ENCODE results near the gene PFKL. TPM values are rescaled to one million over a fixed set of nuclear protein-coding genes. Genes with fewer than 3 reads are reported as not detected.

PFKL gene
- total RNA-seq, 3 donors from 2014 or later, result 102 to 122 (median 116) TPM

DNA sequence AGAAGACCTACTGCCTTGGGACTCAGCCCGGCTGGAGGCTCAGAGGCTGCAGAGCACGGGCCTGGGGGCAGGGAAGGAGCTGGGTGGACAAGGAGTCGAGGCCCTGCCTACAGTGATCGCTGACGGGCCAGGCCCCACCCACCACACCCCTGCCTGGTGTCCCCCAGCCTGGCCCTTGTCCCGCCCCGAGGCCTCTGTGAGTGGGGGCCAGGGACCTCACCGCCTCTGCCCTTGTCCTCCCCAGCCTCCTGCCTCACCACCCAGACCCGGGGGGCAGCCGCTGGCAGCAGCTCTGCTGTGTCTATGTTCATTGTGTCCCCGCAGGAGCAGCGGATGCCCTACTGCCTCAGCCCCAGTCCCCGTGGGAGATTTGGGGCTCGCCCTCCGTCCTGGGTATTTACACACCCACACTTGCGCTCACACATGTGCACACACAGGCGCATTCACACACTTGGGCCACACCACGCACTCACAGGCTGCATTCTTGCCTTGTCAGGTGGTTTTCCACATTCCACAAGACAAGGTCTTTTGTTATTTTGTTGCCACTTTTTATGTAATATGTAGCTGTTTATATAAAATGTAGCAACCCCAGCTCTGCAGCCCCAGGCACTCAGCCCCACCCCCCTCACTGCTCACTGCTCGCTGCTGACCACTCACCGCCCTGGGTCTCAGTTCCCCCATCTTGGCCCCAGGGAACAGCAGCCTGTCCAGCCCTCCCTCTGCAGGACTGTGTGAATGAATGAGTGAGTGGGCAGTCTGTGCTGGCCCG lies 7.3 kb downstream of the PFKL start:
- Mint-ChIP-seq H3K36me3 (ENCODE audit: insufficient read depth) (peaks cover 11% of the 10 kb centered on the region), H3K4me1 (ENCODE audit: low read depth) (peaks cover 21% of the 10 kb centered on the region), H3K4me3 (no peak overlapping the region), H3K27me3 (ENCODE audit: low read depth) (no peaks in the 10 kb centered on the region), H3K9me3 (no peaks in the 10 kb centered on the region)
- DNase-seq (no peak), ATAC-seq (no peak)

GRCh38 chr21:44310628-44311507 lies 11.0 kb downstream of the PFKL start:
- Mint-ChIP-seq H3K9me3 (no peaks in the 10 kb centered on the region), H3K4me1 (ENCODE audit: low read depth) (peaks cover 2% of the 10 kb centered on the region), H3K4me3 (no peak overlapping the region), H3K27me3 (ENCODE audit: low read depth) (no peaks in the 10 kb centered on the region), H3K36me3 (ENCODE audit: insufficient read depth) (peaks cover 11% of the 10 kb centered on the region)
- ATAC-seq (no peak), DNase-seq (no peak)

DNA sequence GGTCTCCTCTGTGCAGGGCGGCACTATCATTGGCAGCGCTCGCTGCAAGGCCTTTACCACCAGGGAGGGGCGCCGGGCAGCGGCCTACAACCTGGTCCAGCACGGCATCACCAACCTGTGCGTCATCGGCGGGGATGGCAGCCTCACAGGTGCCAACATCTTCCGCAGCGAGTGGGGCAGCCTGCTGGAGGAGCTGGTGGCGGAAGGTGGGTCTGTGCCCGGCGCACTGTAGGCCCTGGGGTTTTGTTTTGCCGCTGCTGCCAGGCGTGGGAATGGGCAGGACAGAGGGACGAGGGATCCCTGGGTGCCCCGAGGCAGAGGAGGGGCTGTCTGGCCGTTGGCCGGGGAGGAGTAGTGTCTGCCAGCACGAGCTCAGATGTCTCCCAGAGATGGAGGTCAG lies 12.2 kb downstream of the PFKL start:
- ATAC-seq (no peak), DNase-seq (no peak)
- Mint-ChIP-seq H3K4me3 (no peak overlapping the region), H3K27me3 (ENCODE audit: low read depth) (no peaks in the 10 kb centered on the region), H3K9me3 (no peaks in the 10 kb centered on the region), H3K4me1 (ENCODE audit: low read depth) (peaks cover 2% of the 10 kb centered on the region), H3K36me3 (ENCODE audit: insufficient read depth) (peaks cover 15% of the 10 kb centered on the region)

DNA sequence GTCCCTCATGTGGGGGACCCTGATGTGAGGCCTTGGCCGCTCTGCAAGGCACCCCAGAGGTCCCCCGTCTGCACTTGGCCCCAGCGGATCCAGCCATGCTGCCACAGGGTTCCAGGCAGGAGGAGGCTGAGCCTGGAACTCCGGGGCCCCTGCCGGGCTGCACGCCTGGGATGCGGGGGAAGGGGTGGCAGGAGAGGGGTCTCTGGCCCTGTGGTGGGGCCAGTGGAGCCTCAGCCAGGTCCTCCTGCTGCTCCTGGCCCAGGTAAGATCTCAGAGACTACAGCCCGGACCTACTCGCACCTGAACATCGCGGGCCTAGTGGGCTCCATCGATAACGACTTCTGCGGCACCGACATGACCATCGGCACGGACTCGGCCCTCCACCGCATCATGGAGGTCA lies 12.9 kb downstream of the PFKL start:
- Mint-ChIP-seq H3K4me1 (ENCODE audit: low read depth) (peaks cover 2% of the 10 kb centered on the region), H3K4me3 (no peak overlapping the region), H3K9me3 (no peaks in the 10 kb centered on the region), H3K36me3 (ENCODE audit: insufficient read depth) (peaks cover 15% of the 10 kb centered on the region), H3K27me3 (ENCODE audit: low read depth) (no peaks in the 10 kb centered on the region)
- DNase-seq (no peak), ATAC-seq (no peak)

GRCh38 chr21:44313451-44313850 lies 13.6 kb downstream of the PFKL start:
- peaks cover 10% of the 10 kb centered on the region for H3K36me3 Mint-ChIP-seq (ENCODE audit: insufficient read depth)
- ATAC-seq (no peak), DNase-seq (no peak)
- no peaks in the 10 kb centered on the region for H3K27me3 Mint-ChIP-seq (ENCODE audit: low read depth)
- H3K4me3 Mint-ChIP-seq, result no peak overlapping the region
- no peaks in the 10 kb centered on the region for H3K9me3 Mint-ChIP-seq
- peaks cover 2% of the 10 kb centered on the region for H3K4me1 Mint-ChIP-seq (ENCODE audit: low read depth)

DNA sequence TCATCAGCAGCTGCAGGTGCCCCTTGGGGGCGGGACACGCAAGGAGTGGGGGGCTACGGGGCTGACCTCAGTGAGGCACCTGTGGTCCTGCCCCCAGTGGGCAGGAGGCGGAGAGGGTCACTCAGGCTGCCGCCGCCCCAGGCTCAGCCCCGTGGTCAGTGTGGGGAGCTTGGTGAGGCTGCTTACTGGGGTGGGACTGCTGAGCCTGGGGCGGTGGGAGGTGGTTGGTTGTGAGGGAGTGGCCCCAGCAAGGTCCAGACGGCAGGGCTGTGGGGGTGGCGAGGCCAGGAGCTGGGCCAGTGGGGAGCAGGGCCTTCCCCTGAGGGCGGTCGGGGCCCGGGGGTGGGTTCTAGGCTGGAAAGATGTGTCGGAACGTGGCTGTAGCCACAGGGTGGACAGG lies 14.3 kb downstream of the PFKL start:
- peaks cover 10% of the 10 kb centered on the region for H3K36me3 Mint-ChIP-seq (ENCODE audit: insufficient read depth)
- peaks cover 2% of the 10 kb centered on the region for H3K4me1 Mint-ChIP-seq (ENCODE audit: low read depth)
- H3K9me3 Mint-ChIP-seq, result no peaks in the 10 kb centered on the region
- ATAC-seq, result no peak
- H3K4me3 Mint-ChIP-seq, result no peak overlapping the region
- no peaks in the 10 kb centered on the region for H3K27me3 Mint-ChIP-seq (ENCODE audit: low read depth)
- no peak for DNase-seq

- no peak for ATAC-seq
- Mint-ChIP-seq H3K4me1 (ENCODE audit: low read depth) (peaks cover 2% of the 10 kb centered on the region), H3K9me3 (no peaks in the 10 kb centered on the region), H3K36me3 (ENCODE audit: insufficient read depth) (peaks cover 10% of the 10 kb centered on the region), H3K27me3 (ENCODE audit: low read depth) (no peaks in the 10 kb centered on the region), H3K4me3 (no peak overlapping the region)
- no peak for DNase-seq
These were observed 14.7 kb downstream of the PFKL start for GRCh38 chr21:44314561-44314960.

DNA sequence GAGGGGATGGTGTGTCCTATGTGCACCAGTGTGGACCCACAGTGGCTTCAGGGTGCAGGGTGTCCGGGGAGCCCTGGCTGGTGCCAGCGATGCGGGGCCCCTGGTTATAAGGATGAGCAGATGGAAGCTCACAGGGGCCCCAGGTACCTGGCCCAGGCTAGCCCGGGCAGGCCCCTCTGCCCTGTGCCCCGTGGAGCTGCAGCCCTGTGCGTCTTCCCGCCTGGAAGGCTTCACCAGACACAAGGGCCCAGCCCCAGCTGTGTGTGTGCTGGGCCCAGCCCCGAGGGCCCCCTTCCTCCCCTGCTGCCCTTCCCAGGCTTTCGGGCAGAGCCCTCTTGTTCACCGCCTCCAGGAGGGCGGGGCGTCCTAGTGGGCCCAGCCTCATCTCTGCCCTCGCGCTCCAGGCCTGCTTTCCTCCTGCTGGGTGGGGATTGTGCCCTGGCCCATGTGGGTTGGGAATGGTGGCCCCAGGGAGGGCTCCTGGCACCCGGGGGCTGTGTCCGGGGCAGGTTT lies 15.9 kb downstream of the PFKL start:
- H3K36me3 Mint-ChIP-seq (ENCODE audit: insufficient read depth), result peaks cover 10% of the 10 kb centered on the region
- DNase-seq (no peak), ATAC-seq (no peak)
- H3K4me1 Mint-ChIP-seq (ENCODE audit: low read depth), result peaks cover 2% of the 10 kb centered on the region
- no peaks in the 10 kb centered on the region for H3K9me3 Mint-ChIP-seq
- H3K27me3 Mint-ChIP-seq (ENCODE audit: low read depth), result no peaks in the 10 kb centered on the region
- H3K4me3 Mint-ChIP-seq, result no peak overlapping the region

DNA sequence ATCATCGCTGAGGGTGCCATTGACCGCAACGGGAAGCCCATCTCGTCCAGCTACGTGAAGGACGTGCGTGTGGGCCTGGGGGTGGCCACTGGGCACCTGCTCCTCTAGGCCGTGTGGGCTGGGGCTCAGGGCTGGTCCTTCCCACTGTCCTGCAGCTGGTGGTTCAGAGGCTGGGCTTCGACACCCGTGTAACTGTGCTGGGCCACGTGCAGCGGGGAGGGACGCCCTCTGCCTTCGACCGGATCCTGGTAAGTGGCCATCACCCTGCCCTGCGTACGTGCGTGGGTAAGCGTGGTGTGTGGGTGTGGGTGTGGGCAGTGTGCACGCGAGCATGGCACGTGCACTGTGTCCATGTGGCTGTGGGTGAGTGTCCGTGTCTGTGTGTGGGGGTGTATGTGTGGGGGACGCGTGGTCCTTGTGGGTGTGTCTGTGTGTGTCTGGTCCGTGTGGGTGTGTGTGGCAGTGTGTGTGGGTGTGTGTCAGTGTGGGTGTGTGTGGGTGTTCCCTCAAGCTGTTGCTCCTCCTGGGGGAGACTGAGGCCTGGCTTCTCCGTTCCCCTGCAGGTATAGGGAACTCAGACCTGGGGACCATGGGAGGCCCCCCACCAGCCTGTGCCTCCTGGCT lies 16.5 kb downstream of the PFKL start:
- H3K4me3 Mint-ChIP-seq, result no peak overlapping the region
- H3K36me3 Mint-ChIP-seq (ENCODE audit: insufficient read depth), result peaks cover 4% of the 10 kb centered on the region
- DNase-seq (no peak), ATAC-seq (no peak)
- H3K27me3 Mint-ChIP-seq (ENCODE audit: low read depth), result no peaks in the 10 kb centered on the region
- H3K9me3 Mint-ChIP-seq, result no peaks in the 10 kb centered on the region
- no peaks in the 10 kb centered on the region for H3K4me1 Mint-ChIP-seq (ENCODE audit: low read depth)

DNA sequence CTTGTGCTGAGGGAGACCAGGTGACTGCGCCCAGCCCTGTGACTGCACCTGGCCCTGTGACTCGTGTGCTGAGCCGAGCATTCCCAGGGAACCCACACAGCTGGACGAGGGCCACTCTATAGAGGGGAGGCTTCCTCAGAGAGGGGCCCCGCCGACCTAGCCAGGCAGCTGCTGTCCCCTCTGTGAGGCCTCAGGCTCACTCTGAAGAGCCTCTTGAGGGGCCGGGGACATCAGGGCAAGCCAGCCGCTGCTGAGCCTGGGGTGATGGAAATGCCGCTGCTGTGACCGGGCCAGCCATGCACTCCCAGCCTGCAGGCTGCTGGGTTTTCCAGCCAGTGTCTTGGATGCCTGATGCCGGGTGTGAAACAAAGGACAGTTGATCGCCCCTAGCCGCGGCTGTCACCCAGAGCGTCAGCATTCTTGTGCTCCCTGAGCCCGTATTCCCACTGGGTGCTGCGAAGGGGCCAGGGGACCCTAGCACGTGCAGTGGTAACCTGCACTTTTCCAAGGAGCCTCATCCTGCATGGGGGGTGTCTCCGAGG lies 17.5 kb downstream of the PFKL start:
- DNase-seq, result no peak
- ATAC-seq, result no peak
- Mint-ChIP-seq H3K9me3 (no peaks in the 10 kb centered on the region), H3K27me3 (ENCODE audit: low read depth) (no peaks in the 10 kb centered on the region), H3K36me3 (ENCODE audit: insufficient read depth) (peaks cover 4% of the 10 kb centered on the region), H3K4me1 (ENCODE audit: low read depth) (no peaks in the 10 kb centered on the region), H3K4me3 (no peak overlapping the region)

- DNase-seq (no peak), ATAC-seq (no peak)
- Mint-ChIP-seq H3K36me3 (ENCODE audit: insufficient read depth) (peaks cover 4% of the 10 kb centered on the region), H3K4me1 (ENCODE audit: low read depth) (no peaks in the 10 kb centered on the region), H3K27me3 (ENCODE audit: low read depth) (no peaks in the 10 kb centered on the region), H3K9me3 (no peaks in the 10 kb centered on the region), H3K4me3 (no peak overlapping the region)
These were observed 18.0 kb downstream of the PFKL start for GRCh38 chr21:44317871-44318270.

GRCh38 chr21:44318489-44319285 lies 18.8 kb downstream of the PFKL start:
- DNase-seq (no peak), ATAC-seq (no peak)
- Mint-ChIP-seq H3K4me1 (ENCODE audit: low read depth) (no peaks in the 10 kb centered on the region), H3K27me3 (ENCODE audit: low read depth) (no peaks in the 10 kb centered on the region), H3K4me3 (no peak overlapping the region), H3K36me3 (ENCODE audit: insufficient read depth) (peaks cover 4% of the 10 kb centered on the region), H3K9me3 (no peaks in the 10 kb centered on the region)

DNA sequence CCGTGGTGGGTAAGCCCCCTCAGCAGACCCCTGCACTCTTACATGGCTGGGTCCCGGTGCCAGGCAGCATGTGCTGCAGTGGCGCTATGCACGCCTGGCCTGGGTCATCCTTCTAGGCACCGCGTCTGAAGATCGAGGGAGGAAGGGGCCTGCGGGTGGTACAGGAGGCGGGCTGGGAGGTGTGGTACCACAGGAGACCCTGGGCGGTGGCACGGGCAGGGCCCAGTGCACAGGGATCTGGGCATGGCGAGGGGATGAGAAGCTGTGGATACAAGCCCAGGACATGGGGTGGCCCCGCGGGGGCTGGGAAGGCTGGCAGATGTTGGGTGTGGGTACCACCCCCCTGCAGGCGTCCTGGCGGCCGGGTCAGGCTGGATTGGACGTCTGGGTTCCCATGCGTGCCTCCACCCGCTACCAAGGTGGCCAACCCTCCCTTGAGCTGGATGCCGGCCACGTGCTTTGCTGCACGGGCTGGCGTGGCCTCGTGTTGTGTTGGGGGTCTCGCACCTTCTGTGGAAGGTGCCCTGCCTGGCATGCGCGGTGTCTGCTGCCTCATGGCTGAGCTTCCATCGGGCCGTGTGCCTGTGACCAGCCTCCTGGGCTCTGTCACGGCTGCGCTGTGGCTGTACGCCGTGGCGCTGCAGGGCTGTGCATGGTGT lies 19.7 kb downstream of the PFKL start:
- peaks cover 4% of the 10 kb centered on the region for H3K36me3 Mint-ChIP-seq (ENCODE audit: insufficient read depth)
- DNase-seq (no peak), ATAC-seq (no peak)
- no peaks in the 10 kb centered on the region for H3K27me3 Mint-ChIP-seq (ENCODE audit: low read depth)
- H3K4me1 Mint-ChIP-seq (ENCODE audit: low read depth), result no peaks in the 10 kb centered on the region
- H3K9me3 Mint-ChIP-seq, result no peaks in the 10 kb centered on the region
- H3K4me3 Mint-ChIP-seq, result no peak overlapping the region
